Suprapubic skin (tissue), 3 donors: Measurements from ENCODE around the gene RANBP3L.
"Not testable (repeated sequence)": the region's sequence is repeated elsewhere in the genome, so short reads cannot be mapped to it uniquely, and the experiment has no call there.

Experiments
- POLR2A ChIP-seq, 2 donors: fragments of 450-650 bp; IDR thresholded peaks; one replicate each; pipeline ENCODE4 v1.6.1; 2017; ENCODE audit warnings: antibody characterized with exemption in 2 of 2, mild to moderate bottlenecking in 2 of 2, moderate library complexity in 2 of 2
- TF ChIP-seq, protein P1 (sequence below), 2 donors: fragments of 200-600 bp in 1 of 2; fragments of 450-650 bp in 1 of 2; sonication (generic) in 1 of 2; IDR thresholded peaks; one replicate each; pipeline ENCODE4 v1.5.1; 2016 to 2019; ENCODE audit warnings: antibody characterized with exemption in 2 of 2, mild to moderate bottlenecking in 1 of 2, moderate library complexity in 1 of 2

DNA sequence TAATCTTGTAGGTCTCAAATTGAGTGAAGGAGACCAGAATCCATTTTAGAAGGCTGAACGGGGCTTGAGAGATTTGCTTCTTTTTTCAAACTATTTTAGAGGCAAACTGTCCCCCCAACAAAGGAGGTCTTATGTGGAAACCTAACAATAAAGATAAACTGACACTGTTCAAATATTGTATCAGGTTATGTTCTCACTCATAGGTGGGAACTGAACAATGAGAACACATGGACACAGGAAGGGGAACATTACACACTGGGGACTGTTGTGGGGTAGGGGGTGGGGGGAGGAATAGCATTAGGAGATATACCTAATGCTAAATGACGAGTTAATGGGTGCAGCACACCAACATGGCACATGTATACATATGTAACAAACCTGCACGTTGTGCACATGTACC, 102.9 kb downstream of the RANBP3L start:
- TF ChIP-seq, protein P1, sequence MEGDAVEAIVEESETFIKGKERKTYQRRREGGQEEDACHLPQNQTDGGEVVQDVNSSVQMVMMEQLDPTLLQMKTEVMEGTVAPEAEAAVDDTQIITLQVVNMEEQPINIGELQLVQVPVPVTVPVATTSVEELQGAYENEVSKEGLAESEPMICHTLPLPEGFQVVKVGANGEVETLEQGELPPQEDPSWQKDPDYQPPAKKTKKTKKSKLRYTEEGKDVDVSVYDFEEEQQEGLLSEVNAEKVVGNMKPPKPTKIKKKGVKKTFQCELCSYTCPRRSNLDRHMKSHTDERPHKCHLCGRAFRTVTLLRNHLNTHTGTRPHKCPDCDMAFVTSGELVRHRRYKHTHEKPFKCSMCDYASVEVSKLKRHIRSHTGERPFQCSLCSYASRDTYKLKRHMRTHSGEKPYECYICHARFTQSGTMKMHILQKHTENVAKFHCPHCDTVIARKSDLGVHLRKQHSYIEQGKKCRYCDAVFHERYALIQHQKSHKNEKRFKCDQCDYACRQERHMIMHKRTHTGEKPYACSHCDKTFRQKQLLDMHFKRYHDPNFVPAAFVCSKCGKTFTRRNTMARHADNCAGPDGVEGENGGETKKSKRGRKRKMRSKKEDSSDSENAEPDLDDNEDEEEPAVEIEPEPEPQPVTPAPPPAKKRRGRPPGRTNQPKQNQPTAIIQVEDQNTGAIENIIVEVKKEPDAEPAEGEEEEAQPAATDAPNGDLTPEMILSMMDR (IDR thresholded peaks at IDR 0.05), result not testable (repeated sequence)
- not testable (repeated sequence) for TF ChIP-seq POLR2A (IDR thresholded peaks at IDR 0.05)
